Psoas muscle (tissue), 8 donors: ENCODE measurements around the gene CLMN. TPM values are rescaled to one million over a fixed set of nuclear protein-coding genes. Genes with fewer than 3 reads are reported as not detected.

Experiments
- ATAC-seq, 4 donors: fragments of 200-7000 bp; cut with Tn5 transposase; one replicate each; pipeline ENCODE4 v1.9.1; 2020; ENCODE audit warnings: moderate library complexity in 3 of 4, mild to moderate bottlenecking in 2 of 4
- DNase-seq, 2 donors: peaks; one replicate each; pipeline ENCODE4 v3.0.0-alpha.2; 2020
- H3K27ac ChIP-seq: fragments of 200-600 bp; one replicate; pipeline ENCODE4 v1.8.0; 2022
- H3K27me3 ChIP-seq, 3 donors: fragments of 200-600 bp in 1 of 3; one replicate each; pipeline versions ENCODE4 v1.6.1 to v1.8.0; 2013 to 2022; ENCODE audit warnings: low read length in 2 of 3, mild to moderate bottlenecking in 2 of 3, moderate library complexity in 1 of 3; ENCODE audit not compliant: insufficient read depth in 3 of 3
- H3K36me3 ChIP-seq, 2 donors: fragments of 200-600 bp in 1 of 2; one replicate each; pipeline versions ENCODE4 v1.6.1 to v1.8.0; 2013 to 2022; ENCODE audit warnings: low read depth in 1 of 2, mild to moderate bottlenecking in 1 of 2, moderate library complexity in 1 of 2; ENCODE audit not compliant: insufficient read depth in 1 of 2
- H3K4me1 ChIP-seq: fragments of 200-600 bp; one replicate; pipeline ENCODE4 v1.8.0; 2022
- H3K4me3 ChIP-seq: fragments of 200-600 bp; one replicate; pipeline ENCODE4 v1.8.0; 2022; ENCODE audit warnings: mild to moderate bottlenecking
- H3K9me3 ChIP-seq: fragments of 200-600 bp; one replicate; pipeline ENCODE4 v1.8.0; 2022
- CTCF ChIP-seq: fragments of 200-600 bp; IDR thresholded peaks from one replicate; pipeline ENCODE4 v1.8.0; 2022; ENCODE audit warnings: antibody characterized with exemption
- whole genome bisulfite sequencing, 3 donors: extraction: QIAGEN DNeasy Blood & Tissue Kit; methylation state at CpG; one replicate each; pipeline versions ENCODE4 v1.1.6 to v1.1.7; 2013; 5-methylcytosine and 5-hydroxymethylcytosine counted together
- intact Hi-C, 2 donors: fragments of 100-400 bp; cut with DNase I; formaldehyde crosslinking; loops; one replicate each; pipeline versions ENCODE4 v1.11.0 to v1.14.2; 2022
- polyA plus RNA-seq, 3 donors: library from polyadenylated mRNA; stranded (reverse); fragments of 200-250 nt; gene quantifications; one replicate each; pipeline ENCODE4 v1.2.3, GENCODE V29; 2013
- total RNA-seq, 4 donors: library from RNA; stranded (reverse); fragmentation: NEBNext Ultra II Directional in 2 of 4; extraction: Animal tissue kit (Norgen Biotek cat#: 25700) in 2 of 4; gene quantifications; one replicate each; pipeline versions ENCODE4 v1.2.1 to v1.2.4, GENCODE V29; 2021 to 2023
- donor health status: healthy with polysubstance abuse.
- donor health status: DM: no; HTN: no; CAD: no; lungs with moderate emphysema.
- donor health status: Bipolar disorder and iron deficiency.
- donor health status: healthy.
- donor health status: DM: yes; HTN: yes; CAD: no.
- donor health status: DM: no; HTN: no; CAD: no.
- donor health status: DM: no; HTN: no; CAD: no.
- donor health status: DM: yes; HTN: yes; CAD: no.

Gene CLMN
- total and polyA plus RNA-seq, 7 donors = 1.7 to 9.6 (median 3.9) TPM

- Histone ChIP-seq H3K9me3 (no peaks in the 10 kb centered on the region), H3K27ac (no peak overlapping the region), H3K36me3 (no peaks in the 10 kb centered on the region), H3K4me1 (peaks cover 7% of the 10 kb centered on the region), H3K4me3 (no peak overlapping the region), H3K27me3 (no peaks in the 10 kb centered on the region)
- no peak for TF ChIP-seq CTCF
- ATAC-seq = peak in 2 of 4 donors; percentile 41 to 73
- DNase-seq = peak in 1 of 2 donors; percentile 77
- intact Hi-C loops = no loop called here
- 43 to 50% (median 46%) methylated on average over 10 of the region's 10 CpGs for WGBS, 3 donors
Measured at GRCh38 chr14:95222151-95222631, 97.5 kb downstream of the CLMN start.

GRCh38 chr14:95221531-95221930, 98.2 kb downstream of the CLMN start:
- no peaks in the 10 kb centered on the region for H3K9me3 ChIP-seq
- no peaks in the 10 kb centered on the region for H3K27me3 ChIP-seq
- DNase-seq (no peak), ATAC-seq (no peak)
- no peaks in the 10 kb centered on the region for H3K36me3 ChIP-seq
- intact Hi-C loops = no loop called here
- no peak for TF ChIP-seq CTCF
- H3K4me3 ChIP-seq = no peak overlapping the region
- WGBS, 3 donors = 69 to 77% (median 76%) methylated on average over 12 of the region's 12 CpGs
- no peak overlapping the region for H3K27ac ChIP-seq
- peaks cover 3% of the 10 kb centered on the region for H3K4me1 ChIP-seq

GRCh38 chr14:95220663-95221231, 99.0 kb downstream of the CLMN start:
- no peaks in the 10 kb centered on the region for H3K9me3 ChIP-seq
- TF ChIP-seq CTCF = no peak
- intact Hi-C loops = no loop called here
- peaks cover 3% of the 10 kb centered on the region for H3K4me1 ChIP-seq
- H3K27me3 ChIP-seq = no peaks in the 10 kb centered on the region
- H3K4me3 ChIP-seq = no peak overlapping the region
- H3K36me3 ChIP-seq = no peaks in the 10 kb centered on the region
- DNase-seq (no peak), ATAC-seq (peak in 2 of 4 donors; percentile 21 to 51)
- H3K27ac ChIP-seq = no peak overlapping the region
- WGBS, 3 donors = 71 to 78% (median 73%) methylated on average over 11 of the region's 11 CpGs

GRCh38 chr14:95218472-95219193, 101.1 kb downstream of the CLMN start:
- peaks cover 3% of the 10 kb centered on the region for H3K4me1 ChIP-seq
- DNase-seq (no peak), ATAC-seq (no peak)
- WGBS, 3 donors = 82 to 90% (median 89%) methylated on average over 8 of the region's 8 CpGs
- no peaks in the 10 kb centered on the region for H3K36me3 ChIP-seq
- no peak overlapping the region for H3K27ac ChIP-seq
- H3K27me3 ChIP-seq = no peaks in the 10 kb centered on the region
- no peak for TF ChIP-seq CTCF
- intact Hi-C loops = no loop called here
- no peak overlapping the region for H3K4me3 ChIP-seq
- H3K9me3 ChIP-seq = no peaks in the 10 kb centered on the region
